NCI-H774 (cell line): ENCODE results near the gene ZSWIM8.
"Not testable (repeated sequence)": the region's sequence is repeated elsewhere in the genome, so short reads cannot be mapped to it uniquely, and the experiment has no call there.

Source experiments
- DNase-seq: peaks from one replicate; lab custom pipeline; 2025; lab: John Stamatoyannopoulos, UW

Gene ZSWIM8

DNA sequence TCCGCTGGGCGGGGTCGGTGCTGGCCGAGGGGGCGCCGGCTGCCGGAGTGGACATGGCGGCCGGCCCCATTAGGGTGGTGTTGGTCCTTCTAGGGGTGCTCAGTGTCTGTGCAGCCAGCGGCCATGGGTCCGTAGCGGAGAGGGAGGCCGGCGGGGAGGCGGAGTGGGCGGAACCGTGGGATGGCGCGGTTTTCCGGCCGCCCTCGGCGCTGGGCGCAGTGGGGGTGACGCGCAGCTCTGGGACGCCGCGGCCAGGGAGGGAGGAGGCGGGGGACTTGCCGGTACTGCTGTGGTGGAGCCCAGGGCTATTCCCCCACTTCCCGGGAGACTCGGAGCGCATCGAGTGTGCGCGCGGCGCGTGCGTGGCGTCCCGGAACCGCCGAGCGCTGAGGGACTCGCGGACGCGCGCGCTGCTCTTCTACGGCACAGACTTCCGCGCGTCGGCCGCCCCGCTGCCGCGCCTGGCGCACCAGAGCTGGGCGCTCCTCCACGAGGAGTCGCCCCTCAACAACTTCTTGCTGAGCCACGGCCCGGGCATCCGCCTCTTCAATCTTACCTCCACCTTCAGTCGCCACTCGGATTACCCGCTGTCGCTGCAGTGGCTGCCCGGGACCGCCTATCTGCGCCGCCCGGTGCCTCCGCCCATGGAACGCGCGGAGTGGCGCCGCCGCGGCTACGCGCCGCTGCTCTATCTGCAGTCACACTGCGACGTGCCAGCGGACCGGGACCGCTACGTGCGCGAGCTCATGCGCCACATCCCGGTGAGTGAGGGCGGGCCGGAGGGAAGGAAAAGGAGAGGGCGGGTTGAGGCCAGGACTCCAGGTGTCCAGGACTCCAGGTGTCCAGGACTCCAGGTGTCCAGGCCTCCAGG is 12.9 kb upstream of the ZSWIM8 start:
- peak; percentile 76 for DNase-seq

GRCh38 chr10:73773152-73773879 is 12.1 kb upstream of the ZSWIM8 start:
- no peak for DNase-seq

DNA sequence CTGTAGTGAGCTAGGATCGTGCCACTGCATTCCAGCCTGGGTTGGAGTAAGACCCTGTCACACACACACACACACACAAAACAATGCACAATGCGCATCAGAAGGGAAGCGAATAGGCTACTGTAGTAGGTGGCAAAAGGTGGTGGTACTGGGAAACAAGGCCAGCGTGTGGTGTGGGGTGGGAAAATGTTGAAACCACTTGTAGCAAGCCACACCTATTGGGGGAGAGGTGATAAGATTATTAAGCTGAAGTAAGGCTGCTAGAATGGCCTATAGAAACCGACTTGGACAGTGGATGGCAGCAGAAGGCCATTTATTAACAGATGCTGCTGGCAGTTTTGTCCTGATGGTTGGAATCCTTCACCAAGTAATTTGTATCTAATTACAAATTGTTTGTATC is 10.8 kb upstream of the ZSWIM8 start:
- no peak for DNase-seq

DNA sequence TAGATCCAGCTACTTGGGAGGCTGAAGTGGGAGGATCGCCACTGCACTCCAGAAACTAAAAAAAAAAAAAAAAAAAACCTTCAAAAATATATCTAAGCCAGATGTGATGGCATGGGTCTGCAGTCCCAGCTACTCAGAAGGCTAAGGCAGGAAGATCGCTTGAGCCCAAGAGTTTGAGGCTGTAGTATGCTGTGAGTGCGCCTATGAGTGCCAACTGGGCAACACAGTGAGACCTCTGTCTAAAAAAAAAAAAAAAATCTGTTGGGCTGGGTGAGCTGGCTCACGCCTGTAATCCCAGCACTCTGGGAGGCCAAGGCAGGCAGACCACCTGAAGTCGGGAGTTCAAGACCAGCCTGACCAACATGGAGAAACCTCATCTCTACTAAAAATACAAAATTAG is 6.4 kb upstream of the ZSWIM8 start:
- no peak for DNase-seq

GRCh38 chr10:73779539-73780197 is 5.7 kb upstream of the ZSWIM8 start:
- DNase-seq, result no peak

DNA sequence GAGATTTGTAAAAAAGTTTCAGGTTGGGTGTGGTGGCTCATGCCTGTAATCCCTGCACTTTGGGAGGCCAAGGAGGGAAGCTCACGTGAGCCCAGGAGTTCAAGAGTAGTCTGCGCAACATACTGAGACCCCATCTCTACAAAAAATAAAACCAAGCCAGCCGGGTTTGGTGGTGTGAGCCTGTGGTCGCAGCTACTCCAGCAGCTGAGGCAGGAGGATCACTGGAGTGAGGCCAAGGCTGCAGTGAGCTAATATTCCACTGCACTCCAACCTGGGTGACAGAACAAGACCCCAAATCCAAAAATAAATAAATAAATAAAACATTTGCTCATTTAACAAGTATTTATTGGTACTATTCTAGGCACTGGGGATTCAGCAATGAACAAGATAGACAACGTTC is 5.1 kb upstream of the ZSWIM8 start:
- no peak for DNase-seq

DNA sequence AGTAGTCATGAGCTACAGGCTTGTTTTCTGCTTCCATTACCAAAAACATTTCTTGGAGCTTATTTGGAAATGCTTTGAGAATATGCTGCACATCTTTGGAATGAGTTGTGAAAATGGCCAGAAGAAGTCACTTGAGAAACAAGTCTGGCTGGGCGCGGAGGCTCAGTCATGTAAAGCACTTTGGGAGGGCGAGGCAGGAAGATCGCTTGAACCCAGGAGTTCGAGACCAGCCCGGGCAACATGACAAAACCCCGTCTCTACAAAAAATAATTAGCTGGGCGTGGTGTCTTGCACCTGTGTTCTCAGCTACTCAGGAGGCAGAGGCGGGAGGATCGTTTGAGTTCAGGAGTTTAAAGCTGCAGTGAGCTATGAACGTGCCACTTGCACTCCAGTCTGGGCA is 4.4 kb upstream of the ZSWIM8 start:
- DNase-seq, result no peak

GRCh38 chr10:73781548-73781878 is 3.9 kb upstream of the ZSWIM8 start:
- DNase-seq, result no peak

GRCh38 chr10:73781879-73782748 is 3.3 kb upstream of the ZSWIM8 start, which contains the start of gene CHCHD1:
CHCHD1 (plus strand) TSS chr10:73782048; CDS start chr10:73782076, 28 bp downstream.
- DNase-seq, result peak; percentile 82

DNA sequence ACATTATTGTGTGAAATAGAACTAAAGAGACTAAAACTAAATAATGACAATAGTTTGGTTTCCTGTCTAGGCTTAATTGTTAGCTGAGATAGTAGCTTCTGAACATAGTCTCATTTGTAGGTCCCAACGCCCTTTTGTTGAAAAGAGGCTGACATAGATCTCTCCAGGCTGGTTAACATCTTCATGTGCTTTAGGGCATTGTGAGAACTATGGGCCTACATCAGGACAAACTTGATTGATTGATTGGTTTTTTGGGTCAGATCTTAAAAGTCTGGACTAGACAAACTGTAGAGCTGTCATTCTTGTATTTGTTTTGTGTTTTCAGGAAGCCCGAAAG is 2.7 kb upstream of the ZSWIM8 start:
- DNase-seq, result no peak

DNA sequence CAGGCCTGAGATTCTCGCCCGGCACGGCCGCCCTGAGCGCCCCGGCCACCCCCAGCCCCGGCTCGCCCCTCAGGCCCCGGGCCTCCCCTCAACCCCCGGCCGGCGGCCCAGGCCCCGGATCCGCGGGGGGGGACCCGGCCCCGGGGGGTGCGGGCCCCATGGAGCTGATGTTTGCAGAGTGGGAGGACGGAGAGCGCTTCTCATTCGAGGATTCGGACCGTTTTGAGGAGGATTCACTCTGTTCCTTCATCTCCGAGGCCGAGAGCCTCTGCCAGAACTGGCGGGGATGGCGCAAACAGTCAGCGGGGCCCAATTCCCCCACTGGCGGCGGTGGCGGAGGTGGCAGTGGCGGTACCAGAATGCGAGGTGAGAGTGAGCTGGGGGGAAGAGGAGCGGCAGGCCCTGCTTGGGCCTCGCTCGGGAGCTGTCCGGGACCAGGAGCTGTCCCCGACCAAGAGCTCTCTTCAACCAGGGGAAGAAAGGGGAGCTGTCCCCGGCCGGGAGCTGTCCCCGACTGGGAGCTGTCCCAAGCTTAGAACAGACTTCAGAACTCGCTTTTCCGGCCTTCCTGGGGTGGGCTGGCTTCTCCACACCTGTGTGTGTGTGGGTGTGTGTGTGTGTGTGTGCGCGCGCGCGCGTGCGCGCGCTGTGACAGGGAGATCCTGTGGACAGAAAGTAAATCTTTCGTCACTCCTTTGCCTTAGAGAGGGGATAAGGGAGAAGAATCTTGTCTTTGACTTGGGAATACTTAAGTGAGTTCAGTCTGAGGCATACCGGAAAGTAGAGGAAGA is 510 bp downstream of the ZSWIM8 start:
- no peak for DNase-seq

GRCh38 chr10:73786512-73786885 is 1.1 kb downstream of the ZSWIM8 start:
- no peak for DNase-seq

- not testable (repeated sequence) for DNase-seq
Observed at GRCh38 chr10:73787031-73787800, 1.8 kb downstream of the ZSWIM8 start.

GRCh38 chr10:73788864-73789658 is 3.7 kb downstream of the ZSWIM8 start:
- no peak for DNase-seq

GRCh38 chr10:73789659-73790055 is 4.3 kb downstream of the ZSWIM8 start:
- DNase-seq, result no peak

GRCh38 chr10:73790886-73791625 is 5.7 kb downstream of the ZSWIM8 start:
- DNase-seq, result no peak

GRCh38 chr10:73791871-73792400 is 6.5 kb downstream of the ZSWIM8 start:
- DNase-seq, result no peak

DNA sequence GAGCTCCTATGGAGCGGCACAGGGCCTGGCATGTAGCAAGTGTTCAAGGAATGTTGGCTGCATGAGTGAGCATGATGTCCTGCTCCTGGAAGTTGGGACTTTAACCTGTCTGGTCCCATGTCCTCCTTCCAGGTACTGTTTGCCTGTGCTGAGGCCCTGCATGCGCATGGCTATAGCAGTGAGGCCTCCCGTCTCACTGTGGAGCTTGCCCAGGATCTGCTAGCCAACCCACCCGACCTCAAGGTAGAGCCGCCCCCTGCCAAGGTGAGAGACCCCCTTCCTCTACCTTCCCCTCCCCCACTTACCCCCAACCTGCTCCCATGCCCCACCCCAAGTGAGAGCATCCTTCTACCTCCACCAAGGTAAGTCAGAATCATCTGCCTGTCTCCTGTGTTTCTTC is 8.1 kb downstream of the ZSWIM8 start:
- DNase-seq, result no peak

- not testable (repeated sequence) for DNase-seq
Observed at GRCh38 chr10:73795491-73795890, 10.1 kb downstream of the ZSWIM8 start.
